HUES64 (cell line): ENCODE measurements around the gene CCL13.

Experiments
- H3K27ac ChIP-seq: 2 replicates; pipeline ENCODE4 v1.7.0; 2013; ENCODE audit warnings: low read depth, low read length, inconsistent platforms
- H3K27me3 ChIP-seq: 2 replicates; pipeline ENCODE4 v1.6.1; 2013; ENCODE audit warnings: mild to moderate bottlenecking, low read length; ENCODE audit not compliant: insufficient read depth
- H3K36me3 ChIP-seq: 2 replicates; pipeline ENCODE4 v1.6.1; 2013; ENCODE audit warnings: mild to moderate bottlenecking, low read length; ENCODE audit not compliant: insufficient read depth
- H3K4me1 ChIP-seq: 2 replicates; pipeline ENCODE4 v1.6.1; 2013; ENCODE audit warnings: mild to moderate bottlenecking, low read length, moderate library complexity; ENCODE audit not compliant: insufficient read depth
- H3K4me3 ChIP-seq: 2 replicates; pipeline ENCODE4 v1.5.1; 2013; ENCODE audit warnings: mild to moderate bottlenecking, low read length, moderate library complexity
- H3K9ac ChIP-seq: 2 replicates; pipeline ENCODE4 v1.6.1; 2013; ENCODE audit warnings: mild to moderate bottlenecking, low read depth, low read length
- H3K9me3 ChIP-seq: 2 replicates; pipeline ENCODE4 v1.6.1; 2013; ENCODE audit warnings: low read depth, low read length; ENCODE audit not compliant: insufficient read depth
- WGBS: fragments of 150-250, 120-280 bp; methylation state at CpG from one replicate; pipeline ENCODE4 v1.1.7; 2013; ENCODE audit warnings: missing lambda C conversion rate; 5-methylcytosine and 5-hydroxymethylcytosine counted together

Gene CCL13

GRCh38 chr17:34339138-34339770, 17.0 kb upstream of the CCL13 start:
- 83% methylated on average over 2 of the region's 3 CpGs for WGBS
- Histone ChIP-seq H3K9me3 (no peaks in the 10 kb centered on the region), H3K27me3 (no peaks in the 10 kb centered on the region)

GRCh38 chr17:34341916-34342315, 14.4 kb upstream of the CCL13 start:
- Histone ChIP-seq H3K4me3 (no peak overlapping the region), H3K4me1 (no peaks in the 10 kb centered on the region), H3K36me3 (no peaks in the 10 kb centered on the region), H3K9me3 (no peaks in the 10 kb centered on the region), H3K9ac (no peak overlapping the region), H3K27ac (no peak overlapping the region), H3K27me3 (no peaks in the 10 kb centered on the region)
- 93% methylated on average over 2 of the region's 2 CpGs for WGBS

More at GRCh38 chr17:34339138-34339770, 17.0 kb upstream of the CCL13 start:
- Histone ChIP-seq H3K4me1 (no peaks in the 10 kb centered on the region), H3K27ac (no peak overlapping the region), H3K36me3 (no peaks in the 10 kb centered on the region), H3K9ac (no peak overlapping the region), H3K4me3 (no peak overlapping the region)

GRCh38 chr17:34347063-34347462, 9.2 kb upstream of the CCL13 start:
- 89% methylated on average over 4 of the region's 4 CpGs for WGBS
- no peak overlapping the region for H3K9ac ChIP-seq
- no peaks in the 10 kb centered on the region for H3K36me3 ChIP-seq
- no peak overlapping the region for H3K27ac ChIP-seq
- no peaks in the 10 kb centered on the region for H3K9me3 ChIP-seq
- no peak overlapping the region for H3K4me3 ChIP-seq
- H3K4me1 ChIP-seq = 0 out of 2 replicates have a peak, but pooled peaks cover 4% of the 10 kb centered on the region
- no peaks in the 10 kb centered on the region for H3K27me3 ChIP-seq

- Histone ChIP-seq H3K4me3 (no peak overlapping the region), H3K4me1 (0 out of 2 replicates have a peak, but pooled peaks cover 4% of the 10 kb centered on the region), H3K27me3 (no peaks in the 10 kb centered on the region), H3K27ac (no peak overlapping the region), H3K9ac (no peak overlapping the region), H3K9me3 (no peaks in the 10 kb centered on the region), H3K36me3 (no peaks in the 10 kb centered on the region)
- WGBS = 84% methylated on average over 4 of the region's 4 CpGs
Observed at GRCh38 chr17:34349751-34350150, 6.5 kb upstream of the CCL13 start.

GRCh38 chr17:34351096-34351495, 5.2 kb upstream of the CCL13 start:
- Histone ChIP-seq H3K27me3 (no peaks in the 10 kb centered on the region), H3K9me3 (no peaks in the 10 kb centered on the region), H3K4me3 (no peak overlapping the region), H3K9ac (no peak overlapping the region), H3K27ac (no peak overlapping the region), H3K36me3 (no peaks in the 10 kb centered on the region), H3K4me1 (0 out of 2 replicates have a peak, but pooled peaks cover 4% of the 10 kb centered on the region)
- WGBS = no CpG with 5 or more reads among the region's 1 CpG

- Histone ChIP-seq H3K9ac (no peak overlapping the region), H3K27ac (no peak overlapping the region), H3K27me3 (no peaks in the 10 kb centered on the region), H3K4me3 (no peak overlapping the region), H3K36me3 (no peaks in the 10 kb centered on the region), H3K9me3 (no peaks in the 10 kb centered on the region), H3K4me1 (0 out of 2 replicates have a peak, but pooled peaks cover 4% of the 10 kb centered on the region)
Observed at GRCh38 chr17:34352191-34352590, 4.1 kb upstream of the CCL13 start.

- Histone ChIP-seq H3K9me3 (no peaks in the 10 kb centered on the region), H3K9ac (no peak overlapping the region), H3K4me3 (no peak overlapping the region), H3K27ac (no peak overlapping the region), H3K4me1 (0 out of 2 replicates have a peak, but pooled peaks cover 4% of the 10 kb centered on the region), H3K36me3 (no peaks in the 10 kb centered on the region), H3K27me3 (no peaks in the 10 kb centered on the region)
Observed at GRCh38 chr17:34354637-34355036, 1.6 kb upstream of the CCL13 start.

- WGBS = 75% methylated on average over 2 of the region's 2 CpGs
- Histone ChIP-seq H3K36me3 (no peaks in the 10 kb centered on the region), H3K4me1 (no peaks in the 10 kb centered on the region), H3K27ac (no peak overlapping the region), H3K27me3 (no peaks in the 10 kb centered on the region), H3K9ac (no peak overlapping the region), H3K4me3 (no peak overlapping the region), H3K9me3 (no peaks in the 10 kb centered on the region)
Observed at GRCh38 chr17:34357398-34357797, 1.1 kb downstream of the CCL13 start.

- 96% methylated on average over 3 of the region's 3 CpGs for WGBS
- Histone ChIP-seq H3K9me3 (no peaks in the 10 kb centered on the region), H3K4me3 (no peak overlapping the region), H3K27me3 (no peaks in the 10 kb centered on the region), H3K36me3 (no peaks in the 10 kb centered on the region), H3K27ac (no peak overlapping the region), H3K4me1 (no peaks in the 10 kb centered on the region), H3K9ac (no peak overlapping the region)
Observed at GRCh38 chr17:34358631-34359030, 2.4 kb downstream of the CCL13 start.

- Histone ChIP-seq H3K27me3 (no peaks in the 10 kb centered on the region), H3K9me3 (no peaks in the 10 kb centered on the region), H3K4me3 (no peak overlapping the region), H3K9ac (no peak overlapping the region), H3K4me1 (no peaks in the 10 kb centered on the region), H3K27ac (no peak overlapping the region), H3K36me3 (no peaks in the 10 kb centered on the region)
- WGBS = 87% methylated on average over 8 of the region's 11 CpGs
Observed at GRCh38 chr17:34360601-34361270, 4.5 kb downstream of the CCL13 start.

GRCh38 chr17:34361478-34362061, 5.3 kb downstream of the CCL13 start:
- Histone ChIP-seq H3K36me3 (no peaks in the 10 kb centered on the region), H3K9me3 (no peaks in the 10 kb centered on the region), H3K27ac (no peak overlapping the region), H3K9ac (no peak overlapping the region), H3K4me1 (no peaks in the 10 kb centered on the region), H3K4me3 (no peak overlapping the region), H3K27me3 (no peaks in the 10 kb centered on the region)
- 39% methylated on average over 8 of the region's 8 CpGs for WGBS
